KOPT-K1 (cell line): ENCODE data around the gene EVPL.
A peak's percentile ranks its signal among the peaks of the same experiment; 100 is the strongest.
"Not testable (repeated sequence)": the region's sequence is repeated elsewhere in the genome, so short reads cannot be mapped to it uniquely, and the experiment has no call there.

ENCODE experiments used
- H3K27ac ChIP-seq: fragments of 200-600 bp; sonication (generic); 2 replicates; pipeline ENCODE4 v1.5.1; 2016; ENCODE audit warnings: antibody characterized with exemption, mild to moderate bottlenecking, low read depth, low read length; ENCODE audit not compliant: poor library complexity, severe bottlenecking
- H3K36me3 ChIP-seq: fragments of 200-600 bp; sonication (generic); 2 replicates; pipeline ENCODE4 v1.5.1; 2017; ENCODE audit warnings: antibody characterized with exemption, mild to moderate bottlenecking, low read length, moderate library complexity; ENCODE audit not compliant: insufficient read depth
- H3K9me3 ChIP-seq: fragments of 200-600 bp; sonication (generic); 2 replicates; pipeline ENCODE4 v1.5.1; 2017; ENCODE audit warnings: antibody characterized with exemption, low read length, mild to moderate bottlenecking; ENCODE audit not compliant: insufficient read depth, poor library complexity, severe bottlenecking

The EVPL gene

GRCh38 chr17:76051561-76051960, 24.5 kb upstream of the EVPL start:
- H3K36me3 ChIP-seq = peaks cover 97% of the 10 kb centered on the region
- H3K27ac ChIP-seq = no peak overlapping the region
- no peaks in the 10 kb centered on the region for H3K9me3 ChIP-seq

- no peaks in the 10 kb centered on the region for H3K9me3 ChIP-seq
- H3K27ac ChIP-seq = peak overlapping the region; percentile 15
- H3K36me3 ChIP-seq = peaks cover 97% of the 10 kb centered on the region
Measured at GRCh38 chr17:76050538-76051467, 23.7 kb upstream of the EVPL start.

GRCh38 chr17:76049836-76050537, 22.9 kb upstream of the EVPL start:
- Histone ChIP-seq H3K27ac (no peak overlapping the region), H3K9me3 (no peaks in the 10 kb centered on the region), H3K36me3 (peaks cover 98% of the 10 kb centered on the region)

GRCh38 chr17:76049239-76049638, 22.1 kb upstream of the EVPL start:
- Histone ChIP-seq H3K36me3 (peaks cover 98% of the 10 kb centered on the region), H3K27ac (no peak overlapping the region), H3K9me3 (no peaks in the 10 kb centered on the region)

- Histone ChIP-seq H3K27ac (peak overlapping the region; percentile 2), H3K9me3 (no peaks in the 10 kb centered on the region), H3K36me3 (peaks cover 98% of the 10 kb centered on the region)
Measured at GRCh38 chr17:76048711-76049110, 21.6 kb upstream of the EVPL start.

GRCh38 chr17:76048025-76048605, 21.0 kb upstream of the EVPL start:
- peak overlapping the region; percentile 2 for H3K27ac ChIP-seq
- peaks cover 98% of the 10 kb centered on the region for H3K36me3 ChIP-seq
- H3K9me3 ChIP-seq = no peaks in the 10 kb centered on the region

- peaks cover 100% of the 10 kb centered on the region for H3K36me3 ChIP-seq
- no peak overlapping the region for H3K27ac ChIP-seq
- H3K9me3 ChIP-seq = no peaks in the 10 kb centered on the region
Measured at GRCh38 chr17:76046064-76046463, 19.0 kb upstream of the EVPL start.

- Histone ChIP-seq H3K27ac (peak overlapping the region; percentile 33), H3K36me3 (peaks cover 100% of the 10 kb centered on the region)
Measured at GRCh38 chr17:76044475-76045007, 17.4 kb upstream of the EVPL start.

GRCh38 chr17:76042868-76043267, 15.8 kb upstream of the EVPL start:
- Histone ChIP-seq H3K36me3 (peaks cover 99% of the 10 kb centered on the region), H3K27ac (peak overlapping the region; percentile 33)
- H3K9me3 ChIP-seq = not testable (repeated sequence)

More at GRCh38 chr17:76044475-76045007, 17.4 kb upstream of the EVPL start:
- H3K9me3 ChIP-seq = not testable (repeated sequence)

- peak overlapping the region; percentile 93 for H3K27ac ChIP-seq
- H3K9me3 ChIP-seq = no peaks in the 10 kb centered on the region
- H3K36me3 ChIP-seq = peaks cover 83% of the 10 kb centered on the region
Measured at GRCh38 chr17:76040376-76040775, 13.3 kb upstream of the EVPL start.

GRCh38 chr17:76039121-76039520, 12.0 kb upstream of the EVPL start:
- Histone ChIP-seq H3K36me3 (peaks cover 71% of the 10 kb centered on the region), H3K9me3 (no peaks in the 10 kb centered on the region), H3K27ac (peak overlapping the region; percentile 93)

- Histone ChIP-seq H3K27ac (peak overlapping the region; percentile 93), H3K36me3 (peaks cover 60% of the 10 kb centered on the region), H3K9me3 (peaks cover 3% of the 10 kb centered on the region)
Measured at GRCh38 chr17:76038050-76038449, 10.9 kb upstream of the EVPL start.

- H3K36me3 ChIP-seq = peaks cover 46% of the 10 kb centered on the region
- peak overlapping the region; percentile 93 for H3K27ac ChIP-seq
- peaks cover 10% of the 10 kb centered on the region for H3K9me3 ChIP-seq
Measured at GRCh38 chr17:76036497-76037261, 9.6 kb upstream of the EVPL start.
